HFF-Myc (cell line): ENCODE results near the gene NR1H3.
A peak's percentile ranks its signal among the peaks of the same experiment; 100 is the strongest.

Source experiments
- DNase-seq: peaks from one replicate; pipeline ENCODE4 v3.0.0-alpha.2; 2011; ENCODE audit warnings: low read depth; ENCODE audit errors: extremely low read depth
- H3K4me3 ChIP-seq: replicated peaks from 2 replicates; pipeline ENCODE4 v1.5.1; 2011; ENCODE audit warnings: low read depth, mild to moderate bottlenecking, control low read depth, low read length
- CTCF ChIP-seq: IDR thresholded peaks from 2 replicates; pipeline ENCODE4 v1.5.1; 2012; ENCODE audit warnings: mild to moderate bottlenecking, low read depth, low read length, control low read depth; ENCODE audit errors: missing control alignments

NR1H3 gene

GRCh38 chr11:47267876-47268275, 10.1 kb downstream of the NR1H3 start:
- TF ChIP-seq CTCF, result no peak
- no peak overlapping the region for H3K4me3 ChIP-seq
- DNase-seq, result no peak

GRCh38 chr11:47268448-47269001, 10.7 kb downstream of the NR1H3 start:
- H3K4me3 ChIP-seq, result peak overlapping the region; percentile 80
- no peak for DNase-seq
- no peak for TF ChIP-seq CTCF

GRCh38 chr11:47269002-47269828, 11.4 kb downstream of the NR1H3 start:
- H3K4me3 ChIP-seq, result peak overlapping the region; percentile 80
- TF ChIP-seq CTCF, result peak; percentile 2
- DNase-seq, result peak; percentile 86

- TF ChIP-seq CTCF, result no peak
- DNase-seq, result no peak
- peak within 1 kb of the TSS; percentile 80 for H3K4me3 ChIP-seq
Observed at GRCh38 chr11:47269829-47270305, 12.1 kb downstream of the NR1H3 start, which contains the start of gene MADD. Gene MADD, plus strand, starts transcription at chr11:47270133.

- no peak for TF ChIP-seq CTCF
- no peak for DNase-seq
- H3K4me3 ChIP-seq, result peak overlapping the region; percentile 80
Observed at GRCh38 chr11:47270331-47271271, 12.8 kb downstream of the NR1H3 start.

GRCh38 chr11:47271328-47271727, 13.5 kb downstream of the NR1H3 start:
- peak overlapping the region; percentile 80 for H3K4me3 ChIP-seq
- DNase-seq, result no peak

More at GRCh38 chr11:47271328-47271727, 13.5 kb downstream of the NR1H3 start:
- TF ChIP-seq CTCF, result no peak
